Endothelial cell of umbilical vein (primary cell): ENCODE data around the gene PPP1R13L. TPM values are rescaled to one million over a fixed set of nuclear protein-coding genes. Genes with fewer than 3 reads are reported as not detected.

Experiments
- BruUV-seq: library from RNA; stranded (reverse); fragments of 400-500 nt; replicated peaks from 2 replicates; lab custom pipeline; 2021; lab: Mats Ljungman, UMichigan
- CTCF ChIA-PET: fragments of 300-600, 350-600 bp; sonication (Branson Sonifier 250); formaldehyde crosslinking; loops from one replicate; lab custom pipeline; 2021; ENCODE audit warnings: antibody characterized with exemption, inconsistent platforms; lab: Charles Lee
- POLR2A ChIA-PET: fragments of 300-600, 350-600 bp; sonication (Branson Sonifier 250); formaldehyde crosslinking; loops from one replicate; lab custom pipeline; 2021; ENCODE audit warnings: antibody characterized with exemption, inconsistent platforms; lab: Charles Lee
- DNase-seq: peaks from one replicate; pipeline ENCODE4 v3.0.0-alpha.2; 2011; ENCODE audit warnings: low read depth, low spot score
- FAIRE-seq: peaks from 2 replicates; lab custom pipeline; 2011; peaks lifted over from hg19 to GRCh38; lab: Jason Lieb, UNC
- H2AFZ ChIP-seq: 2 replicates; pipeline ENCODE4 v1.6.0; 2012; ENCODE audit warnings: low read depth, low read length, control low read depth, inconsistent platforms
- H3K27ac ChIP-seq: 2 replicates; pipeline ENCODE4 v1.5.1; 2011; ENCODE audit warnings: low read depth, mild to moderate bottlenecking, control low read depth, low read length, moderate library complexity; ENCODE audit not compliant: insufficient read depth
- H3K27me3 ChIP-seq, 2 experiments: 2 replicates each; pipeline versions ENCODE4 v1.6.0 to v1.6.1; 2011; ENCODE audit warnings: low read length in 2 of 2, mixed read lengths in 1 of 2; ENCODE audit not compliant: control insufficient read depth in 2 of 2, insufficient read depth in 2 of 2
- H3K36me3 ChIP-seq, 2 experiments: 2 replicates in 1 of 2; 3 replicates in 1 of 2; pipeline ENCODE4 v1.5.1; 2011; ENCODE audit warnings: low read length in 2 of 2, mild to moderate bottlenecking in 1 of 2, moderate library complexity in 1 of 2; ENCODE audit not compliant: control insufficient read depth in 2 of 2, insufficient read depth in 2 of 2; ENCODE audit errors: extremely low read depth in 1 of 2
- H3K4me1 ChIP-seq: 3 replicates; pipeline ENCODE4 v1.5.1; 2011; ENCODE audit warnings: mild to moderate bottlenecking, low read length; ENCODE audit not compliant: control insufficient read depth, insufficient read depth; ENCODE audit errors: extremely low read depth
- H3K4me2 ChIP-seq: 2 replicates; pipeline ENCODE4 v1.6.1; 2011; ENCODE audit warnings: low read length, control low read depth, mixed read lengths; ENCODE audit not compliant: insufficient read depth
- H3K4me3 ChIP-seq, 3 experiments: fragments of 200-600 bp in 1 of 3; sonication (generic), shearing (Covaris generic) in 1 of 3; replicated peaks in 1 of 3; 2 replicates each; pipeline ENCODE4 v1.5.1; 2011 to 2016; ENCODE audit warnings: control low read depth in 3 of 3, low read length in 3 of 3, mild to moderate bottlenecking in 2 of 3, inconsistent platforms in 1 of 3, low read depth in 1 of 3, moderate library complexity in 1 of 3; ENCODE audit not compliant: insufficient read depth in 1 of 3
- H3K79me2 ChIP-seq: 2 replicates; pipeline ENCODE4 v1.6.0; 2012; ENCODE audit warnings: low read length, inconsistent platforms; ENCODE audit not compliant: control insufficient read depth, insufficient read depth
- H3K9ac ChIP-seq: replicated peaks from 2 replicates; pipeline ENCODE3; 2011; ENCODE audit warnings: low read length, control low read depth; ENCODE audit not compliant: insufficient read depth; ENCODE audit errors: extremely low read depth
- H3K9me1 ChIP-seq: replicated peaks from 3 replicates; pipeline ENCODE4 v1.6.0; 2011; ENCODE audit warnings: mild to moderate bottlenecking, low read length; ENCODE audit not compliant: control insufficient read depth, insufficient read depth; ENCODE audit errors: extremely low read depth
- H3K9me3 ChIP-seq: replicated peaks from 2 replicates; pipeline ENCODE4 v1.5.1; 2012; ENCODE audit warnings: low read length, inconsistent platforms; ENCODE audit not compliant: control insufficient read depth, insufficient read depth
- H4K20me1 ChIP-seq: replicated peaks from 2 replicates; pipeline ENCODE3; 2011; ENCODE audit warnings: mild to moderate bottlenecking, low read length; ENCODE audit not compliant: control insufficient read depth, insufficient read depth; ENCODE audit errors: extremely low read depth
- CTCF ChIP-seq, 2 donors: IDR thresholded peaks; 1 replicate in 1 of 2; 2 replicates in 1 of 2; pipeline ENCODE4 v1.5.1; 2011; ENCODE audit warnings: low read length in 2 of 2, mild to moderate bottlenecking in 2 of 2, moderate library complexity in 2 of 2, control low read depth in 1 of 2, inconsistent platforms in 1 of 2, low read depth in 1 of 2; ENCODE audit not compliant: insufficient read depth in 1 of 2; ENCODE audit errors: extremely low read depth in 1 of 2
- EZH2 ChIP-seq: IDR thresholded peaks from 2 replicates; pipeline ENCODE4 v1.6.1; 2012; ENCODE audit warnings: borderline replicate concordance, low read depth, mild to moderate bottlenecking, moderate library complexity, low read length, inconsistent platforms; ENCODE audit not compliant: severe bottlenecking
- GATA2 ChIP-seq: IDR thresholded peaks from 2 replicates; pipeline ENCODE4 v1.7.0; 2011; ENCODE audit warnings: low read depth, mild to moderate bottlenecking, moderate library complexity, mixed read lengths, low read length; ENCODE audit not compliant: insufficient read length, insufficient read depth
- JUN ChIP-seq: IDR thresholded peaks from 2 replicates; pipeline ENCODE4 v1.6.1; 2011; ENCODE audit warnings: borderline replicate concordance, low read depth; ENCODE audit not compliant: insufficient read length, insufficient read depth
- MAX ChIP-seq: IDR thresholded peaks from 2 replicates; pipeline ENCODE4 v1.6.1; 2011; ENCODE audit not compliant: insufficient read depth, insufficient read length
- MYC ChIP-seq: IDR thresholded peaks from one replicate; pipeline ENCODE4 v1.6.1; 2011; ENCODE audit warnings: mild to moderate bottlenecking, low read depth, low read length
- POLR2A ChIP-seq: IDR thresholded peaks from 2 replicates; pipeline ENCODE4 v1.6.1; 2012; ENCODE audit warnings: low read depth, mild to moderate bottlenecking, control low read depth, low read length
- POLR2AphosphoS5 ChIP-seq: IDR thresholded peaks from 2 replicates; pipeline ENCODE4 v1.6.1; 2012; ENCODE audit warnings: low read depth, mild to moderate bottlenecking, control low read depth, low read length, moderate library complexity; ENCODE audit not compliant: insufficient read depth
- dilution Hi-C: fragments of 300-500 bp; cut with MboI; formaldehyde crosslinking; loops from one replicate; pipeline ENCODE4 v1.15.0; 2019; ENCODE audit warnings: low sequenced_read_pairs; ENCODE audit not compliant: extremely low pct_ligation_motif_present
- intact Hi-C: fragments of 100-400 bp; cut with micrococcal nuclease; formaldehyde crosslinking; loops from one replicate; pipeline ENCODE4 v1.10.0; 2022
- polyA plus RNA-seq, 4 experiments: library from polyadenylated mRNA; depleted of rRNA in 3 of 4; stranded (reverse) in 3 of 4; unstranded in 1 of 4; fragments of >200 nt; gene quantifications; 2 replicates each; pipeline versions ENCODE4 v1.2.1 to v1.2.3, GENCODE V29; 2011 to 2012; ENCODE audit warnings: missing spikeins in 1 of 4
- total RNA-seq: library from RNA; stranded (reverse); gene quantifications from 2 replicates; pipeline ENCODE4 v1.2.3, GENCODE V29; 2021

The PPP1R13L gene
- total and polyA plus RNA-seq, 2 donors (not counting 3 experiments of a cell fraction or from before 2014, with no cell fraction given): 28.5 to 77.4 TPM

- Histone ChIP-seq H3K27ac (peak within 1 kb of the TSS; percentile 67), H3K9me1 (no peaks in the 10 kb centered on the region), H3K4me3 (peak within 1 kb of the TSS; percentile 76 to 98 (median 86)), H3K4me1 (peaks cover 5% of the 10 kb centered on the region), H3K4me2 (peak within 1 kb of the TSS; percentile 83), H4K20me1 (no peaks in the 10 kb centered on the region), H3K9ac (peak within 1 kb of the TSS; percentile 81), H2AFZ (peak within 1 kb of the TSS; percentile 95), H3K9me3 (no peaks in the 10 kb centered on the region), H3K27me3 (no peaks in the 10 kb centered on the region), H3K36me3 (peaks cover 0 to 3% of the 10 kb centered on the region in 2 experiments), H3K79me2 (peaks cover 18% of the 10 kb centered on the region)
- dilution Hi-C loops (no loop called here), intact Hi-C loops (loop anchor here (1.0 kb wide), 1 partner anchor 28 kb away; no protein-coding TSS in a partner anchor)
- POLR2A ChIA-PET: no interaction called here
- DNase-seq (peak; percentile 99), FAIRE-seq (peak; percentile 99)
- BruUV-seq: TSS peak; percentile 98
- CTCF ChIA-PET: interaction anchor here (1.0 to 1.3 kb wide), 6 partner anchors 16 to 108 kb away, joined by 3 to 5 read pairs (median 4); no protein-coding TSS in a partner anchor
- TF ChIP-seq JUN (no peak), EZH2 (no peak), CTCF (IDR thresholded peaks at IDR 0.05; ENCODE audit: extremely low read depth in 1 of 2, insufficient read depth in 1 of 2, low read depth in 1 of 2, low read length in 2 of 2) (no peak), MYC (no peak), MAX (no peak), POLR2AphosphoS5 (no peak), POLR2A (peak; percentile 19), GATA2 (no peak)
Observed at GRCh38 chr19:45370410-45371204, 34.3 kb downstream of the PPP1R13L start, which contains the start of gene ERCC2. TSS of gene ERCC2 (minus strand) at chr19:45370573. CDS start at chr19:45370540, 33 bp downstream.
